ENCODE results near the gene PALD1.

- TF ChIP-seq CTCF (conservative IDR thresholded peaks at IDR 0.05; ENCODE audit: low read depth in 2 of 2) (no peak), POLR2AphosphoS5 (IDR thresholded peaks at IDR 0.05; ENCODE audit: low read depth) (no peak), EZH2 (IDR thresholded peaks at IDR 0.05; ENCODE audit: low read depth, unreplicated experiment) (no peak), REST (IDR thresholded peaks at IDR 0.05; ENCODE audit: unreplicated experiment) (no peak), CREB1 (CRISPR knock-in tag; IDR thresholded peaks at IDR 0.05; ENCODE audit: low read depth) (no peak)
Observed at GRCh38 chr10:70615211-70615610, 136.6 kb downstream of the PALD1 start.
